Activated CD4-positive, alpha-beta T cell treated with anti-CD3 and anti-CD28 coated beads, Interleukin-2, amount 50 U/mL, for 16 hours (primary cell): ENCODE results near the gene LDB1.

Experiments used
- DNase-seq: peaks from one replicate; pipeline ENCODE4 v3.0.0-alpha.2; 2020

LDB1 gene

DNA sequence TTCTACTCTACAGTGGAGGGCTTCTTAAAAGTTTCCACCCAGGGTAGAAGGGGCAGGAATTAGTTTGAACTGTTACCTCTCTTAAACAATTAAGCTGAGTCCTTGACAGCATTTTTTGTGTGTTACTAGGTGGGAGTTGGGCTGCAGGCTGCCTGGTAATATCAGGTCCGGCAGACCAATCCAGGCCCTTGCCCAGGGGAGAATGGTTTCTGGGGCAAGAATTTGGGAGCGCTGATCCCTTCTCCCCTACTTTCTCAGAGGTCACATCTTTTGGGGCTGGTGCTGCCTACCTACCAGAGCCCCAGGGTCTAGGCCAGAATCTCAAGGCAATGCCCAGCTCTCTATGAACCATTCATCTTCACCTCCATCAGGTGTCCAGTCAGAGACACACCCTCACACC lies 14.2 kb upstream of the LDB1 start:
- no peak for DNase-seq

DNA sequence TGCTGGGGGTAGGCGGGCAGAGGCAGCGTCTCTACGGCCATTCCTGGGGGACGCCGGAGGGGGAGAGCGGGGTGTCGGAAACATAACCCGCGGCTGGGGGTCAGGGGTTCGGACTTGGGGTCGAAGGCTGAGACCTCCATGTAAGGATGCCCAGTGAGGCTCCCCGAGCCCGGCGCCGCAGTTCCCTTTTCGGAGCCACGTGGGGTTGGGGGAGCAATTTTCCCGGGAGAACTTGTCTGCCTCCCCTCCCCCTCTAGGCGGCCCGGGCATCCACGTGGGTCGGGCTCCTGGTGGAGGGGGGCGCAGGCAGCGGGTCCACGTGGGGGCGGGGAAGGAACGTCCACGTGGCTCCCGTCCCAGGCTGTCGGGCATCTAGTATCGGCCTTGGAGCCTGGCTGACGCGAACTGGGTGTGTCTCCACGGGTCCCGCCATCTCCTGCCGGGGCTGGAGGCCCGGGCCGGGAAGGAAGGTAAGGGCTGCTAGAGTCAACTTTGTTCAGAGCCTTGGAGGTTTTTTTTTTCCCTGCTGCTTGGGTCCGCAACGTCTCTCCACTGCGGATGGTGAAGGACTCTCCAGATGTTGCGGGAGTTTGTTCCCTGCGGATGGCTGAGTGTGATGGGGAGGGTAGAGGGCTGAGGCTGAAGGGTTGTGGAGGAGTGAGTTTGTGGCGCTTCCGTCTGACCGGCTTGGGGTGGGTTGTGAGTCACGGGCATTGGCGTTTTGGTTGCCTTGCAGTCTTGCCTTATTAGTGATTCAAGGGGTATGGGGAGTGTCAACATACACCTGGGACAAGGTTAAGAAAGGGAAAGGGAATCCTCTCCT lies 13.4 kb upstream of the LDB1 start:
- peak; percentile 75 for DNase-seq

DNA sequence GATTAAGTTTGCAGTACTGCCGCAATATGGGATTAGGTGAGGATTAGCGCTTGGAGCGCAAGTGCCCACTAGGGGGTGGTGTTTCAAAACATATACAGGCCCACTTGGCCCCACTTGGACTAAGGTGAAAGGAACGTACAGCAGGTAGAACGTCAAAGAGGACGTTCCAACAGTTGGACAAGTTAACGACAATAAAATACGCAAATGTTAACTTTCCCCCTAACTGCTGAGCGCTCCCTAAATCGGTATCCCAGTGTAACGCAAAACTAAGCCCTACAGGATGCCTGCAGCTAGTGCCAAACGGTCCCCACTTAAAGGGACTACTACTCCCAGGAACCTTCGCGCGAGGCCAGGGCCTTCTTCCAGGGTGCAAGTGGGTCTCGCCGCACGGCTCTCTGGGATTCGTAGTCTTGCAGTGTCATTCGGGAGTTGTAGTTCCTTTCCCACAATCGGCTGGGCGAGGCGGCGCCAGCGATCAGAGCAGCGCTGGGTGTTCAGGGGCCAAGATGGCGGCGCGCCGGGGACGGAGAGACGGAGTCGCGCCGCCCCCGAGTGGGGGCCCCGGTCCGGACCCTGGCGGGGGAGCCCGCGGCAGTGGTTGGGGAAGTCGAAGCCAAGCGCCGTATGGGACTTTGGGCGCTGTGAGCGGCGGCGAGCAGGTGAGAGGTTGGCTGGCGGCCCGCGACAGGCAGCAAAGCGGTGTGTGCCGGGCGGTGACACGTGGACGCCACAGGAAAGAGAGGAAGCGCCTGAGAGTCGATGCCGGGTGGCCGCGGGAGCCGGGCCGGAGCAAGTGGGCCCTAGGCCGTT lies 12.6 kb upstream of the LDB1 start, which contains the start of gene PPRC1:
Gene PPRC1, plus strand, starts transcription at position 478 of the 810 bp plus-strand sequence. Its CDS starts 29 bp downstream, at position 507.
- DNase-seq = peak; percentile 99

DNA sequence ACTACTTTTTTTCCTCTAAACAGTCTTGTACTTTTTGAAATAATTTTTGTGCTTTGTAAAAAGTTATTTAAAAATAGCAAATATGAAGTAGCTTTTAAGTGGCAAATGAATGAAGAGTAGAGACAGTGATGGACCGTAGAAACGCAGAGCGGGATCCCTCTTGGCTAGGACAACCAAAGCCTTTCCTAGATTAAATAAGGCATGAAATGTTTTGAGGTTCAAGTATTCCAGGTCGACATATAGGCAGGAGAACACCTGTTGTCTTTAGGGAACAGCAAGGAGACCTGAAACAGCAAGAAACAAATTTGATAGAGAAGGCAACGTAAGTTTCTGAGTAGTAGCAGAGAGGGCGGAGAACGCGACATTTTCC lies 12.0 kb upstream of the LDB1 start:
- no peak for DNase-seq

DNA sequence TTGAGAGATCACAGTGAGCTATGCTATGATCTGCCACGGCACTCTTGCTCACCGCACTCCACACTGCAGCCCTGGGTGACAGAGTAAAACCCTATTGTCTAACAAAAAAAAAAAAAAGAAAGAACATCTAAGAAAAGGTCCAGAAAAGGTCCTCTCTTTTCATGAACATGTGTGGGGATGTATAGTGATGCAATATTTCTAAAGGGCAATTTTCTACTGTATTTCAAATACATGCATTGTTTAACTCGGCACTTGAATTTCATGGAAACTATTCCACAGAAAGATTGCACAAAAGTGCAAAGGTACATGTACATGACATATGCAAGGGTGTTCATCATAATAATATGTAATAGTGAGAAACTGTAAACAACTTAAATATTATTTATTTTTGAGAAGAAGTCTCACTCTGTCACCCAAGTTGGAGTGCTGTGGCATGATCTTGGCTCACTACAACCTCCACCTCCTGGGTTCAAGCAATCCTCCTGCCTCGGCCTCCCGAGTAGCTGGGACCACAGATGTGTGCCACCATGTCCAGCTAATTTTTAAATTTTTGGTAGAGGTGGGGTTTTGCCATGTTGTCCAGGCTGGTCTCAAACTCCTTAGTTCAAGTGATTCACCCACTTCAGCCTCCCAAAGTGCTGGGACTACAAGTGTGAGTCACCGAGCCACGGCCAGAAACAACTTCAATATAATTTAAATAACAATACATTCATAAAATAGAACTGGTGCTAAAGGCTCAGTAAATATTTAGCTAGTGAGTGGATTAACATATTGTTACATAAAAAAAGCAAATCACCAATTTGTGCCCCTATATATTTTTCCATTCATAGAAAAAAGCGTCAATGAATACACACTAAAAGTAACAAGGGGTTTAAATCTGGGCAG lies 11.4 kb upstream of the LDB1 start:
- no peak for DNase-seq

DNA sequence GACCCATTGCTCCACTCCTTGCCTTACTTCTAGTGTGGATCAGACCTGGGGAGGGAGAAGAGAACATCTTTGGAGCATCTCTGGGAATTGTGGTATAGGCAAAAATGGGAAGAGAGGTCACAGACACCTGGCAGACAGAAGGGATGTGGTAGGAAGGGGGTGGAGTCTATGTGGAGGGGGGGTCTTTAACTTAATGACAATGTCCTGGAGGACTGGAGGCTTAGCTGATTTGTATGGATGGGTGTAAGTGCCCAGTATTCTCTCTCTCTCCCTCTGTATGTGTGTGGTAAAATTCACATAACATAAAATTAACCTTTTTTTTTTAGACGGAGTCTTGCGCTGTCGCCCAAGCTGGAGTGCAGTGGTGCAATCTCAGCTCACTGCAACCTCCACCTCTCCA lies 3.1 kb upstream of the LDB1 start:
- no peak for DNase-seq

DNA sequence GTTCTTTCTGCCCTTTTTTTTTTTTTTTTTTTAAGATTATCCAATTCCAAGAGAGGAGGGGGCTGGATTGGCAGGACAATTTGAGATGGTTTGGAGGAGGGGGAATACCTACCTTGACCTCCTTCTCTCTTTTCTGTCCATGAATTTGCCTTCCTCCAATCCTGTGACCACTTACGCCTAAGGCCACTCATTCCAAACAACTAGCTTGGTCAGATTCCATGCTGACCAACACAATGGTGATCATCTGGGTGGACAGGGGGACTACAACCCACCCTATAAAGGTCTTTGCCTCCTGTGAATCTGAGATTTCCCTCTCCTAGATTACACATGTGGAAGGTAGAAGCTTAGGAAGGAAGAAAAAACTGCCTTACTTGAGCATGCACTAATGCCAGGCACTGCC lies 2.3 kb upstream of the LDB1 start:
- DNase-seq = no peak

GRCh38 chr10:102121739-102122372 lies 1.7 kb upstream of the LDB1 start:
- DNase-seq = no peak

DNA sequence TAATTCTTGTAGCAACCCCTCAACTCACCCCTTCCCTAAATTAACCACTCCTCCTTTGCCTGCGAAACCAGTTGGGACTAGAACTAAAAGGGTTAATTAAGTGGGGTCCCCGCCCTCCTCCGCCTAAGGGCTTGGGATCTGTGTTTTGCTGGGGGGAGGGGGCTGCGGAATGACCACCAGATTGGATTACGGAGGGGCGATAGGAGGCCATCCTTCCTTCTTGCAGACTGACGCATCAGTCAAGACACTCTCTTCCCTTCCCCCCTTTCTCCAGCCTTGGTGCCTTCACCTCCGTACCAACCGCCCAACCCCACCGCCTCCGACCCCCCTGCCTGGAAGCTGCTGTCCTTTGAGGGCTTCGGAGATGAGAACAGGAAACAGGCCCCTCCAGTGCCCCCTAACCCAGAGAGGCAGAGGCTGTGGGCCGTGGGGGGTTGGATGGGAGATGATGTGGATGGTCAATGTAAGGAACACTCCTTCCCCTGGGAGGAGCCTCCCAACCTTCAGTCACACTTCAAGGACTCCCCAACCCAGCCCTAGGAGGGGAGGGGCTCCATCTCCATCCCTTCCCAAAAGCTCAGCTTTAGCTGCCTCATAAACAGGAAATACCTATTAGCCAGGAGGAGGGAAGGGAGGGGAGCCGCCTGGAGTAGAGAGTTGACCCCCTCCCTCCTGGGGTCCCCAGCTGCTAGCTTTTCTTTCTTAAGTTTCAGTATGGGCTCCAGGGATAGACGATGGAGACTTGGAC lies 997 bp upstream of the LDB1 start:
- DNase-seq = no peak

DNA sequence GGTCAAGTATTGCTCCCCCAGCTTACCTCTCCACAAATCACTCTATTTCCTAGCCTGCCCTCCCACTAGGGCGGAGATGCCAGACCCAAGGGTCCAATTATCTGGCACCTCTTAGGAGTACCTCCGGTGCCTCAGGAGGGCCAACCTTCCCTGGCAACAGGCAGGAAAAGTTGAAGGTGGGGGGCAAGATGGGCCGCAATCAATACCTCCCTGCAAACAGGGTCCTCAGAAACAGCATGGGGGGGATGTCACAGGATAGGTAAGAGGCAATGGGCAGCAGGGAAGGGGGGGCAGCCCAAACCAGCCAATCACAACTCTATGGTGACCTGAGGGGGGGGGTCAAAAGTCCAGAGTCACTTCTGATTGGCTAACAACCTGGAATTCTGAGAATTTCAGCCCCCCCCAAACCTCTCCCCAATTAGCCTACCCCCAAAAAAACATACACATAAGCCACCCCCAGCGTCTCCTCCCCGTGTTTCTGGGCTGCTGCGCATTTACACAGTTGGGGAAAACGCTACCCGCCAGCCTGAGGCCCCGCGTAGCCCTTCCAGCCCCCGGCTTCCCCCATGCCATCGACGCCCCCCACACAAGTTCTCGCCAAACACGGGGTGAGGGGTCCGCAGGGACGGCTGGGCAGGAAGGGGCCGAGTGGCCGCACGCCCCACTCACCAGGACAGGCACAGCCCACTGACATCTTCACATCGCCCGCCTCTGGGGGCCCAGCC lies 589 bp downstream of the LDB1 start:
- DNase-seq = peak; percentile 74

DNA sequence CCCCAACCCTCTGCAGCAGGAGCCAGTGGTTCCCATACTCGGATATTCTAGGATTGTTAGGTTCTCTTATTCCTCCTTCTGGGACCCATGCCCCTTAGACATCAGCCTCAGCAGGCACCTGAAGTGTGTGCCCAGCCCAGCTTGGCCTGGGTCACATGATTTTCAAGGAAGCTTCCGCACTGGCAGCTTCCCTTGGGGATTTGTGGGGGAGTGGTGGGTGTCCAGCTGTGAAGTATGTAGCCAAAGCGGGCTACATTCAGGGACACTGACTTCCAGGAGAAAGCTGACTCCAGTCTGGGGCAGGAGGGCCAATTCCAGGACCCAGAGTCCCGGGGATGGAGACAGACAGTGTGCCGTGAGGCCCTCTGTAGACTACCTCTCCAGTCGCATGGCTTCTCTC lies 1.3 kb downstream of the LDB1 start:
- peak; percentile 23 for DNase-seq

DNA sequence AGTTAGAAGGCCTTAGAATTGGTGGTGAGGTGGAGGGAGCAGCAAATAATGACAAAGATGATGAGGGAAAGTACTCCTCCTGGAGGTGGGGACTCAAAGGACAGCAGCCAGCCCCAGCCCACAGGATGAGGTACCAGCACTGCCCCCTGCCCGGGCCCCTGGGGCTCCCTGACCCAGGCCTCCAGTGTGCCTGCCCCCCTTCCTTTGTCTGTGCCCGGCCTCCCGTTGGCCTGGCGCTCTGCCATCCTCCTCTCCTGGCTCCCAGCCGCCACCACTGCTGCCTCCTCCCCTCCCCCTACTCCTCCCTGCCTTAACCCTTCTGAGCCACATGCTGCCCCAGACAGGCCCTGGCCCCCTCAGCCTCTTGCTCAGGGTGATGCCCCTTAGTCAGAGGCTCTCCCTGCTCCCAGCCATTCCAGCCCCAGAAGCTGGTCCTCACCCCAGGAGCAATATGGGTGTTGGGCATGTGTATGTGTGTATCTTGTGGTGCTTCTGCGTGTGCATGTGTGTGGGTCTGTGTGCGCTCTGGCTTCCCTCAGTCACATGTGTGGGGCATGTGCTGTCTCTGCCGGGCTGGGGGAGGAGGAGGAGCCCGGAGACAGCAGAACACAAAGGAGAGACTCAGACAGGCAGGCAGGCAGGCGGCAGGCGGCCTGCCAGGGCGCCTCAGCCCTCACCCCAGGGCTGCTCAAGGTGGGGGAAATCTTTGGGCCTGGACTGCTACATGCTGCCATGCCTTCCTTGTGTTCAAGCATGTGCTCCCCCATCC lies 2.6 kb downstream of the LDB1 start:
- DNase-seq = peak; percentile 78

DNA sequence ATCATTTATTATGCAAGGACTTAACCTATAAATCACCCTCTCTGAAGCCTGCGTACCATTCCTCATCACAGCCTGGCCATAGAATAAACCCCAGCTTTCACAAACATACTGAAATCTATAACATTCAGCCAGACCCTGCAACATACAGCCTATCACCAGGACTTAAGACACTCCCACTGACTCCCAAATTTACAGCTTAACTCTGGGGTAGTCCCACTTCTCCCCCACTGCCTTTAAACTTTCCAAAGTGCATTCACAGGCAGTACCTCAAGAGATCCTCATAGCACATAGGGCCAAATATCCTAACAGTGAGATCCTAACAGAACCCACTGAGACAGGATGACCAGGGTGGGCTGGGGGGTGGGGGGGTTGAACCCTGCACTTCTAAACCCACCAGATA lies 3.5 kb downstream of the LDB1 start:
- DNase-seq = no peak

- DNase-seq = peak; percentile 33
Measured at GRCh38 chr10:102115775-102116174, 4.4 kb downstream of the LDB1 start.

GRCh38 chr10:102114861-102115618 lies 5.1 kb downstream of the LDB1 start:
- DNase-seq = peak; percentile 91

- DNase-seq = no peak
Measured at GRCh38 chr10:102113956-102114857, 6.0 kb downstream of the LDB1 start.

DNA sequence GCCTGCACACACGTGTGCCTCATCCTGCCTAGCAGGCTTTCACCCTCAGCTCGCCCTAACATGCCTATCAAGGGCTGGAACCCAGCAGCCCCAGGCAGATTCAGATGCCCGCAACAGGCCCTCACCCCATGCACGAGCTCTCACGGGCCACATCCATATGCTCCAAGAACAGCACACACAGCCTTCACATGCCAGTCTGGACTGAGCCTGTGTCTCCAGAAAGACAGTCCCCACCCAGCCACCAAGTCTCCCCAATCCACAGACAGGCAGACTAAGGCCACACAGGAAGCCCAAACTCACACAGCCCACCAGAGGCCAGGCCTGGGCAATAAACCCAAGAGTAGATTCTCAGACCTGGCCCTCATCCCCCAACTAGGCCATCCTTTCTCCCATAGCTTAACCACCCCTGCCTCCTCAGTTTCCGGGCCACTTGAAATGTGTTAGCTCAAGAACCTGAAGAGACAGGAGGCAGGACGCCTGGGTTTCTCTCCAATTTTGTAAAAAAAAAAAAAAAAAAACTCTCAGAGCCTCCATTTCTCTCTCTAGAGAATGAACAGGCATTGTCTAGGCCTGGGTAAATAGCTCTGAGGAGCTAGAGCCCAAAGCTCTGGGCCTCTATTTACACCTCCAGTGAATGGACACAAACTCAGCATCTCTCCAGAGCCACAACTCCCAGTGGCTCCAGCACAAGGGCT lies 6.8 kb downstream of the LDB1 start:
- DNase-seq = peak; percentile 35
